Effector CD8-positive, alpha-beta T cell (primary cell): ENCODE measurements around the gene LY9.
"Not testable (repeated sequence)": the region's sequence is repeated elsewhere in the genome, so short reads cannot be mapped to it uniquely, and the experiment has no call there.

Experiments
- DNase-seq: peaks from one replicate; lab custom pipeline; 2025; lab: John Stamatoyannopoulos, UW

Gene LY9

GRCh38 chr1:160865337-160865736 lies 69.4 kb downstream of the LY9 start:
- no peak for DNase-seq

DNA sequence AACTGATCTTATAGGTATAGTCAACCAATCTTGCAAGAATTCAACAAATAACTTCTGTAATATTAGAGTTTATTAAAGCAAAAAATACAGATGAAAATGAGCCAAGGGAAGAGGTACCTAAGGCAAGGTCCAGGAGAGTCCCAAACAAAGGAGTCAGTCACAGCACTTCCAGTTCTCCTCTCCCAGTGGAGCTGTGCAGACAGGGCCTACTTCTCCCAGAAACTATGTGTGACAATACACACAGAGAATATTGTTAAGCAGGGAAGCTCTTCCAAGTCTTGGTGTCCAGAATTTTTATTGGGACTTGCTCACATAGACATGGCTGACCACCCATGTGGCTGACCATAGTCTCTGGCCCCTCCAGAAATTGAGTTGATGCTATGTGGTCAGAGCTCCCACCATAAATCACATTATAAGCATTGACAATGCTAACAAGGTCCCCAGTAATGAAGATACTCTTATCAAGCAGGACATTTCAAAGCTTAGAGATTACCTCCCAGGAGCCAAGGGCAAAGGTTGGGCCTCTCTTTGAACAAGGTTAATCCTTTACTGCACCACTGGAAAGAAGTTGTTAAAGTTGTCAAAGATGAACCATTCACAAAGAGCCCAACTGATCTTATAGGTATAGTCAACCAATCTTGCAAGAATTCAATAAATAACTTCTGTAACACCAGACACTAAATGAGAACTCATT lies 70.2 kb downstream of the LY9 start:
- DNase-seq = no peak

GRCh38 chr1:160866695-160867260 lies 70.8 kb downstream of the LY9 start:
- no peak for DNase-seq

- not testable (repeated sequence) for DNase-seq
Measured at GRCh38 chr1:160867651-160868050, 71.7 kb downstream of the LY9 start.

DNA sequence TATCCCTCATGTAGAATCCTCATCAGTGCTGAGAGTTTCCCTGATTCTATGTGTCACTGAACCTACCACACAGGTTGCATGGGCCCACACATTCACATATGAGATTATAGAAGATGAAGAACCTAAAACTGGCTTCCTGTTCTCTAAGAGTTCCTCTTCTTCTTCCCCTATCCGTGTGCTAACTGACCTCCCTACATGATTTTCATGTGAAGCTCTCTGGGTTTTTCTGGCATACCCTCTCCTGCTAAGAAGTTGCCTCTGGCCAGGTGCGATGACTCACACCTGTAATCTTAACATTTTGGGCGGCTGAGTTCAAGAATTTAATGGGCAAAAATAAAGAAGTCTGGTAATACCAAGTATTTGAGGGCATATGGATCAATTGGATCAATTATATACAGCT lies 72.2 kb downstream of the LY9 start:
- DNase-seq = no peak

DNA sequence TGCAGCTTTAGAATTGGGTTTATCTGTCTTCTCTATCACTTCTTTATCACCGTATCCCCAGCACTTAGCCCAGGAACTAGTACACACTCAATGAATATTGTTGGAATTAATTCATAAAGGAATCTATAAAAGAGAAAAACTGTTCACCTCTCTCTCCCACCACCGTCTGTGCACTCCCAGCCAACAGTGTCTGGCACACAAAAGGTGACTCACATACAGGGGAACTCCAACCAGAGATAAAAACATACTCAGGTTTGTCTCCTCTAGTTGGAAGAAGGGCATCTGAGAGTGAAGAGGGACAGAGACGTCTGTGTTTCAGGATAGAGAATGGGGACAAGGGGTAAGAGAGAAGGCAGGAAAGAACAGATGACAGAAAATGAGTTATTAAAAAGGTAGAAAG lies 79.0 kb downstream of the LY9 start:
- DNase-seq = no peak

DNA sequence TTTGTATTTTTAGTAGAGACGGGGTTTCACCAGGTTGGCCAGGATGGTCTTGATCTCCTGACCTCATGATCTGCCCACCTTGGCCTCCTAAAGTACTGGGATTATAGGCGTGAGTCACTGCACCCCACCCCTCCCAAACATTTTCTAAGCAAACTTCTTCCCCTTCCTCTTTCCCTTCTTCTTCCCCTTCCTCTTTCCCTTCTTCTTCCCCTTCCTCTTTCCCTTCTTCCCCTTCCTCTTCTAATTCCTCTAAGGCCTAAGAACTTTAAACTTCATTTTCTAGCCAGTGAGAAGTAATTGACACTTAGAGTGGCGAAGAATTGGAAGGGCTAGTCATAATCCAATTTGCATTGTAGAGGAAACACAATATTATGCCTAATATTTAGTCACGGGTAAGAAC lies 79.6 kb downstream of the LY9 start:
- not testable (repeated sequence) for DNase-seq

DNA sequence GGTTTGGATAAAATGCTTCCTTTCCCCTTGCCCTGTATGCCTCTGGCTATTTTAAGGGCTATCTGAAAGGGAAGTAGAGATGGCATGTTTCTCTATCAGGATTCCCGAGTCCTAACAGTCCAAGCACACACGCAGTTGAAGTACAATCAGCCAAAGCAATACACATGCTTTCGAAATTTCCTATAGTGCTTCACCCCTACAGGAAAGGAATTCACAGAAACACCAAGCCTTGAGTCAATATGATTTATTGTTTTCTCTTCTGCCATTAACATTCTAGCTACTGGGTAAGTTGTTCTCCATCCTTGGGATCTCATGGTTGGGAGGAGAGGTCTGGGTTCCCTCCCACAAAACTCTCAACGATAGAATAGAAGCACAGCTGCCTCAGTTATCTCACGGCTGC lies 80.3 kb downstream of the LY9 start:
- no peak for DNase-seq

GRCh38 chr1:160877221-160877620 lies 81.2 kb downstream of the LY9 start:
- DNase-seq = no peak
